Bone marrow (tissue), 2 donors: Measurements from ENCODE around the gene PDCD7.
"Not testable (repeated sequence)": the region's sequence is repeated elsewhere in the genome, so short reads cannot be mapped to it uniquely, and the experiment has no call there.

Experiments used
- DNase-seq, 2 donors: peaks; one replicate each; lab custom pipeline; 2025; lab: John Stamatoyannopoulos, UW

The PDCD7 gene

GRCh38 chr15:65133548-65134200 lies at the start of gene PDCD7:
TSS of gene PDCD7 (minus strand) at chr15:65133808. CDS start at chr15:65133781, 27 bp downstream.
- DNase-seq = peak; percentile 57 to 92

GRCh38 chr15:65182538-65182937 lies 48.9 kb upstream of the PDCD7 start:
- no peak for DNase-seq

GRCh38 chr15:65181582-65182353 lies 48.2 kb upstream of the PDCD7 start:
- DNase-seq = not testable (repeated sequence)

GRCh38 chr15:65180167-65180566 lies 46.6 kb upstream of the PDCD7 start:
- DNase-seq = no peak

GRCh38 chr15:65177901-65178300 lies 44.3 kb upstream of the PDCD7 start:
- DNase-seq = no peak

- DNase-seq = no peak
These were observed 42.4 kb upstream of the PDCD7 start for GRCh38 chr15:65176056-65176455.

- DNase-seq = no peak
These were observed 41.9 kb upstream of the PDCD7 start for GRCh38 chr15:65175511-65175910.

- DNase-seq = no peak
These were observed 40.9 kb upstream of the PDCD7 start for GRCh38 chr15:65174509-65174908.

GRCh38 chr15:65172531-65172930 lies 38.9 kb upstream of the PDCD7 start:
- no peak for DNase-seq

GRCh38 chr15:65171428-65171827 lies 37.8 kb upstream of the PDCD7 start:
- DNase-seq = no peak

- no peak for DNase-seq
These were observed 32.3 kb upstream of the PDCD7 start for GRCh38 chr15:65165875-65166274.

- DNase-seq = no peak
These were observed 30.5 kb upstream of the PDCD7 start for GRCh38 chr15:65164139-65164538.

GRCh38 chr15:65163041-65163440 lies 29.4 kb upstream of the PDCD7 start:
- no peak for DNase-seq

GRCh38 chr15:65156692-65157091 lies 23.1 kb upstream of the PDCD7 start:
- DNase-seq = no peak

- DNase-seq = no peak
These were observed 21.1 kb upstream of the PDCD7 start for GRCh38 chr15:65154720-65155119.

GRCh38 chr15:65147902-65148301 lies 14.3 kb upstream of the PDCD7 start:
- no peak for DNase-seq

- DNase-seq = no peak
These were observed 12.8 kb upstream of the PDCD7 start for GRCh38 chr15:65146438-65146837.

GRCh38 chr15:65138631-65139030 lies 5.0 kb upstream of the PDCD7 start:
- not testable (repeated sequence) for DNase-seq

GRCh38 chr15:65137893-65138292 lies 4.3 kb upstream of the PDCD7 start:
- DNase-seq = not testable (repeated sequence)

- not testable (repeated sequence) for DNase-seq
These were observed 3.5 kb upstream of the PDCD7 start for GRCh38 chr15:65137089-65137488.

GRCh38 chr15:65134538-65134937 lies 930 bp upstream of the PDCD7 start:
- no peak for DNase-seq

GRCh38 chr15:65132878-65133547 lies 595 bp downstream of the PDCD7 start:
- peak in 1 of 2 donors; percentile 48 for DNase-seq

- no peak for DNase-seq
These were observed 2.7 kb downstream of the PDCD7 start for GRCh38 chr15:65130941-65131340.
